Retinal pigment epithelial cell (primary cell): ENCODE measurements around the gene HNRNPK.

ENCODE experiments used
- DNase-seq: peaks from one replicate; pipeline ENCODE4 v3.0.0-alpha.2; 2010; ENCODE audit warnings: low read depth
- H3K4me3 ChIP-seq: 2 replicates; pipeline ENCODE4 v1.5.1; 2011; ENCODE audit warnings: mild to moderate bottlenecking, low read length, control low read depth, moderate library complexity
- CTCF ChIP-seq: conservative IDR thresholded peaks from 2 replicates; pipeline ENCODE4 v1.5.1; 2011; ENCODE audit warnings: low read depth, low read length, control low read depth, inconsistent platforms

HNRNPK gene

GRCh38 chr9:83966209-83966582 is 13.8 kb downstream of the HNRNPK start:
- no peak overlapping the region for H3K4me3 ChIP-seq
- no peak for DNase-seq
- no peak for TF ChIP-seq CTCF

- no peak overlapping the region for H3K4me3 ChIP-seq
- no peak for TF ChIP-seq CTCF
- no peak for DNase-seq
Measured at GRCh38 chr9:83965350-83966208, 14.4 kb downstream of the HNRNPK start.

- DNase-seq = no peak
- TF ChIP-seq CTCF = no peak
- no peak overlapping the region for H3K4me3 ChIP-seq
Measured at GRCh38 chr9:83964973-83965349, 15.1 kb downstream of the HNRNPK start.

- TF ChIP-seq CTCF = no peak
- no peak overlapping the region for H3K4me3 ChIP-seq
- no peak for DNase-seq
Measured at GRCh38 chr9:83962165-83962564, 17.9 kb downstream of the HNRNPK start.

GRCh38 chr9:83960991-83961390 is 19.0 kb downstream of the HNRNPK start:
- no peak for TF ChIP-seq CTCF
- DNase-seq = no peak
- no peak overlapping the region for H3K4me3 ChIP-seq

GRCh38 chr9:83959061-83959460 is 21.0 kb downstream of the HNRNPK start:
- no peak for TF ChIP-seq CTCF

GRCh38 chr9:83957248-83957513 is 22.8 kb downstream of the HNRNPK start:
- DNase-seq = no peak
- peak overlapping the region; percentile 75 for H3K4me3 ChIP-seq
- no peak for TF ChIP-seq CTCF

More at GRCh38 chr9:83959061-83959460, 21.0 kb downstream of the HNRNPK start:
- DNase-seq = peak; percentile 58
- H3K4me3 ChIP-seq = no peak overlapping the region
